ENCODE results near the gene LDLRAD4.

The LDLRAD4 gene

DNA sequence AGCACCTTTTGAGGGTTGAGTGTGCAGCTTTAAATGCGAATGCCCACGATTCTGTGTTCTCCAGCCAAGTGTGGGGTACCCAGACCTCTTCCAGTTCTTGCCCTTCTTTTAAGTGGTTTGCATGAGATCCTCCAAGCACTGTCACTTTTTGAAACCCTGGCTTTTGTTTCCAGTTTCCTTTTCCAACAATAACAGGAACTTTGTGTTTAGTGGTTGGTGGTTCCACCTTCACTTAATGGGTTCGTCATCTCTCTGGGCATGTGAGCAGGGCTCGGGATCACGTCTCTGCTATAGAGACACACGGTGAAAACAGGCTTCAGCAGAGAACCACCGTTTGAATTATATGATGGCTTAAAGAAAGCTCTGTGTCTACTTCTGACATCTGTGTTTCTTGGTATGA is 197.6 kb downstream of the LDLRAD4 start:
- no peak for DNase-seq

DNA sequence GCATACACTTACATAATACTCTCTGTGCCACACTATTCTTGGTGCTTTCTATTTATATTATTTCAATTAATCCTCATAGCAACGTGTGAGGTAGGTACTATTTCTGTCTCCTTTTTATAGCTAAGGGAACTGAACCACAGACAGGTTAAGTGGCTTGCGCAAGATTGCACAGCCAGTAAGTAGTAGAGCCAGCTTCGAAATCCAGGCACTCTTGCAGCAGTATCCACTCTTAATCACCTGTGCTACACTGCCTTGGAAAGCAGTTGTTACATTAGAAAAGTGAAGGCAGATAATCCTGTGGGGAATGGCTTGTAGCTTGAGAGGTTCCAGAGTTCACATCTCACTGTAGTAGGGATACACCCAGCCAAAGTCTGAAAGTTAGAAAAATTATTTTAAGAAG is 198.3 kb downstream of the LDLRAD4 start:
- DNase-seq = no peak

DNA sequence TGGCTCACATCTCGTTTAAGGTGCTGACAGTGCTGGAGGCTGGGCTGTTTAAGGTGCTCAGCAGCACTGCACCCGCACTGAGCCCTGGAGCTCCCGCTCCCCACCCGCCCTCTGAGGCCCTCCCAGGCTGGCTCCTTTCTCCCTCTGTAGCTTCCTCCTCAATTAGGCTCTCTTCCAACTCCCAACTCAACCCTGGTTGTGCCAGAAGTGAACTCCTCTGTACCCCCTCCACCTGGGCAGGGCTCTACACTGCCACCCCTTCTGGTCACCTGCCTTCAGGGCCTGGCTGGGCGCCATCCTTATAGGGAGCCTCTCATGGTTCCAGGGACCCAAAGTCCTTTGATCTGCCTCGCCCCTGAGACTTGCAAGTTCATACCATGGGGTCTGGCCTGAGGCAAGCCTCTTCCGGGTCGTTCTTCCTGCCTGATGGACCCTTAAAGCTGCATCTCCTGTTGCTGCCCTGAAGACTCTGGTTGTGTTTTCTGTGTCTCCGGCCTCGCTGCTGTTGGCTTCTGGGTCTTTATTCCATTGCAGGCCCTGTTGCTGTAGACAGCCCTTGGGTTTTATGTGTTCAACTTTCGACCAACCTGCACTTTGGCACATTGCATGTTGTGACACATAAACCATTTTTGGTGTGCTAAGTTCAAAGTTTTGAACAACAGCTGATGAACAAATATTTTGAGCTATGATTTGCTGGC is 199.6 kb downstream of the LDLRAD4 start:
- no peak for DNase-seq

DNA sequence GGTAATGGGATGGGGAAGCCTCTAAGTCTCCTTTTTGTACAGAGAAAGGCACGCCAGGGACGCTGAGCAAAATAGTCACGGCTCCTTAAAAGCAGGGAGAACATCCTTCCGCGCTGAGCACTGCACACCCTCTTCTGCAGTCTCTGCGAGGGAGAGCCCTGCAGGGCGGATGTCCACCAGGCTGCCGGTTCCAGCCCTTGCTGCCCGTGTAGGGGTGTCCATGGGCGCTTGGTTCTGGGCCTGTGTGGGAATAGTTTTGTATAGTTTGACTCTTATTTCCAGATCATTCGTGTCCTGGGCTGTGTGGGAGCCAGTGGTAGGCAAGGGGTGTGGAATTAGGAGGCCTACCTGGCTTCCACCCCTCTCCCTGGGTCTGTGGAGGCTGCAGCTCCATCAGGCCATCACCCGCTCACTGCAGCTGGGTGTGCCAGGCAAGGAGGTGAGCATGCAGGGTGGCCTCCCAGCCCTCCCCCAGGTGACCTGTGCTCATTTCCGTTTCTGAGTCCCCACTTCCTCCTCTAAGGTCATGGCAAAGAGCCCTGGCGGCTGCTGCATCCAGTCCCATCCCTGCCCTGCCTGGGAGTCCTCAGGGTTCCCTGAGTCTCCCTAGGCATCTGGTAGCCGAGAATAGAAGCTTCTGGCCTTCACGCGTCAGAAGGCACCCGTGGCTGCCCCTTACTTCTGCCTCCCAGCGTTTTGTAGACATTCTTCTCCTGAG is 202.6 kb downstream of the LDLRAD4 start:
- no peak for DNase-seq

DNA sequence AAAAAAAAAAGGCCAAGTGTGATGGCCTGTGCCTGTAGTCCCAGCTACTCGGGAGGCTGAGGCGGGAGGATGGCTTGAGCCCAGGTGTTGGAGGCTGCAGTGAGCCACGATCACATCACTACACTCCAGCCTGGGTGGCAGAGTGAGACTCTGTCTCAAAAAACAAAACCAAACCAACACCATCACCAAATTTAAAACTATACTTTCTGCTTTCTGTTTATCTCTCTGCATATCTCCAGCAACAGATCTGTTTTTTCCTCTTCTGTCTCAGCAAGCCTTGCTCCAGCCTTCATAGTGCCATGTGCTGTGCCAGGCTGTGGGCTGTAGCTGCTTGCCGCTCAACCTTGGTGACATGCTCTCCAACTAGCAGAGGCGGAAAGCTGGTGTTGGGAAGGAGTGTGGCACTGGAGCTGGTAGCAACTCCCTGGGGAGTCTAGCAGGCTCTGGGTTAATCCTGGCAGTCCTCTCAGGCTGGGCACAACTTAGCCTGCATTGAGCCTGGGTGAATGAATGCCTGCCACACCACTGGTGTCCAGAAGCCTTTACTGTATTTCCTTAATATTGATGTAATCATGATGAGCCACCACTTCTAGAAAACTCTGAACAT is 204.1 kb downstream of the LDLRAD4 start:
- no peak for DNase-seq

DNA sequence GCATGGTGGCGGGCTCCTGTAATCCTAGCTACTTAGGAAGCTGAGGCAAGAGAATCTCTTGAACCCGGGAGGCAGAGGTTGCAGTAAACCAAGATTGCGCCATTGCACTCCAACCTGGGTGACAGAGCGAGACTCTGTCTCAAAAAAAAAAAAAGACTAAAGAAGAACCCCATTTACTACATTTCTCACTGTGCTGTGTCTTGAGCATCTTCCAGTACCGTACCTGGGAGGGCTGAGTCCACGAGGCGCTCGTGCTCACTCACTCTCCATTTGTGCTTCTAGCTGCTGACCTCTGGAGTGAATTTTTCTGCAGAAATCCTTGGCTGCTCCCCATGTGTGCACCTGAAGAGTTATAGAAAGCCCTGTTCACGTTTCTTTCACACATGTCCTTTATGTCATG is 204.8 kb downstream of the LDLRAD4 start:
- DNase-seq = no peak

DNA sequence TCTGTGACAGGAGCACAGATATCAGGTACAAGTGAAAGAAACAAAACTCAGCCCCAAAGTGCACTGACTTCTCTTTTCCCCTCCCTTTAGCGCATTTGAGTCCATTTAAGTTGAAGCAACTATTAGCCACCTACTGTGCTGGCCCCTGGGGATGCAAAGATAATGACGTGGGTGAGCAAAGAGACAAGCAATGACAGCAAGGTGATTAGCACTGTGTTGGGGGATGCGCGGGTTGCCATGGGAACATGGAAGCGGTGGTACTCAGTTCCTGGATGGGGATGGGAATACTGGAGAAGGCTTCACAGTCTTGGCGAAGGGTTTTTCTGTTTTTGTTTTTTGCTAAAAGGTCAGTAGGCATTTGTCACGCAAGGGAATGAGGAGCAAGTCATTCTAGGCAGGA is 205.8 kb downstream of the LDLRAD4 start:
- DNase-seq = no peak

DNA sequence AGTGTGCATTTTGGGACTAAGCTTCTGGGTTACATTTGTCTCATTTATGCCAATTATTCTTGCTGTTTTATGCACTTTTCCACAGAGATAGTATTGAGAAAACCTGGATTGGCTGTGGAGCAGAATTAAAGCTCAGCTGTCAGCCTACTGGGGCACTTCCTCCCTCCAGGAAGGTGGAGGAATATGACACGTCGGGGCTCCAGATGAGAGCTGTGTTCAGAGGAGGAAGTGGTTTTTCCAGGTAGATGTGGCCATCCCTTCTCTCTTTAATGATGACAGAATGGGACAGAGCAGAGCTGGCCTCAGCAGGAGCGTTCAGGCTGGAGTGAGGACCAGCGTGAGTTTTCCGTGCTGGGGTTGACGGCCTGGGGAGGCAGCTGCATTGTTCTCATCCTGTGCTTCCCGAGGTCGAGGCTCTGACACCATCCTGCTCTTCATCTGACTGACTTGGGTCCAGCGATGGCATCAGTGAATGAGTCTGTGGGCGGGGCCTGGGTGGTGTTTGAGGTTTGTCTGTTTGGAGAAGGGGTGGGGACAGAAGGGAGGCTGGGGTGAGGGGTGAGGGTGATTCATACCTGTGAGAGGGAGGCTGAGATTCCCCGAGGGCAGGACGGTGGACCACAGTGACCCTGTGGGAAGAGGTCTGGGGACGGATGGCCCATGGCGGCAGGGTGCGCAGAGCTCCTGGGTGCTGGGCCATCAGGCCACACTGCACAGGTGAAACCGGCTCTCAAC is 207.0 kb downstream of the LDLRAD4 start:
- DNase-seq = no peak

DNA sequence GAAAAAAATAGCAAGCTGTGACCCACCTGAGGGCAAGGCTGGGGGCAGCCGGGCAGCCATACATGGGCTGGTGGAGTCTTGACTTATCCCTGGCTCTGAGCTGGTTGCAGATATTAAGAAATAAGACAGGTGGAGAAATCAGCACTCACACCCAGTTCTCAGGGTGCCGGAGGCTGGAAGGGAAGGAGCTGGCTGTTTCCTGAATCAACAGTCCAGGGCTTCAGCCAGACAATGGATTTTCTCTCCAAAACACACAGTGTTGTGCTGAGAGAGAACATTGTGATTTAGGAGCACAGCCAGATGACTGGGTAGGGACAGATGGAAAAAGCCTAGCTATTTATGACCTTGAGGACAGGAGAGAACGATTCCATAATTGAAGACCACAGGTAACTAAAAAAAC is 208.8 kb downstream of the LDLRAD4 start:
- DNase-seq = no peak

DNA sequence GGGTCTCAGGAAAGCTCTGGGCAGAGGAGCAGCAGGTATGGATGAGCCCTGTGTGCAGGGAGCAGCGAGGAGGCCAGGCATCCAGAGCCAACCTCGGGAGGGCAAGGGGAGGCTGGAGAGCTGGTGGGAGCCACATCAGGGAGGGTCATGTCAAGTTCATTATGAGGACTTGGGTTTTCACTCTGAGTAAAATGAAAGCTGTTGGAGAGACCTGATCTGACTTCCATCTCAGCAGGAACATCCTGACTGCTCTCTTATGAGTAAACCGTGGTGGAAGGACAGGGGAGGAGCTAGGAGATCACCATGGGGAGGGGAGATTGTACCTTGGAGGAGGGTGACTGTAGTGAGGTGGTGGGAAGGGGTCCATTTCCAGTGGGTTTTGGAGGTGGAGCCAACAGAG is 209.8 kb downstream of the LDLRAD4 start:
- no peak for DNase-seq

DNA sequence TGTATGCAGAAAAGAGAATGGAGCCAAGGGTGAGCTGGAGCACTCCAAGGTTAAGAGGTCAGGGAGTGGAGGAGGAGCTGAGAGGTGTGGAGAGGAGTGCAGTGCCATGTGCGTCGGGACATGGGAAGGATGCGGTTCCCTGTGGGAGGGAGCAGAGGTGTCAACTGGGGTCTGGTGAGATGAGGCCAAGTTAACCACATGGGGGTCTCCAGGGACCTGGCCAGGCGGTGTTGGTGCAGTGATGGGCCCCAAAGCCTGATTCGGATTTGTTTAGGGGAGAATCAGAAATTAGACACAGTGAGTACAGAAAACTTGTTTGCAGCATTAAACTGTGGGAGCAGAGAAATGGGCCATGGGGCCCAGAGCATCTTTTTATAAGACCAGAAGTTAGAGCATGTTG is 210.5 kb downstream of the LDLRAD4 start:
- no peak for DNase-seq

DNA sequence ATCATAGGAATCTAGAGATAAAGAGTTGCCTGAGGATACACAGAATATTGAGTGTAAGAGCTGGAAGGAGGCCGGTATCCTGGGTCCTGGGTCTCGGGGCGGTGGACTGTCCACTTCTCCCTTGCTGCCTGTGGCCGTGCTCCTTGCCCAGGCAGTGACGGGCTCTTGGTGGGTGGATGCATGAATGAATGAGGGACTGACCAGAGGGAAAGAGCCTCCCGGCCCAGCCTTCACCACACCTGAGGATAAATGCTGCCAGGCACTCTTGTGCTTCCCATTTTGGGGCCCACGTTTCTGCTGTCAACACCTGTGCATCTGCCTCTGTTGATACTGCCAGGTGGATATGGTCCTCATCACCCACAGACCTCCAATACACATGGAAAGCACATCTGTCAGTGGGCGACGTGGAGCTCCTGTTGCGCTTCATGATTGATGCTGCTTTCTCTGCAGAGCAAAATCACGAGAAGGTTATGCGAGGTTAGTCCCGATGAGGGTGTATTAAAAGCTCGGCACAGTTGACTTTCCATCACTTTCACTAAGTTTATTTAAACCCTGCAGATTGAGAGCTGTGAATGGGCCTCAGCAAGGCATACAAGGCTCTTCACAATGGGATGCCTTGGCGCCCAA is 211.4 kb downstream of the LDLRAD4 start:
- no peak for DNase-seq

DNA sequence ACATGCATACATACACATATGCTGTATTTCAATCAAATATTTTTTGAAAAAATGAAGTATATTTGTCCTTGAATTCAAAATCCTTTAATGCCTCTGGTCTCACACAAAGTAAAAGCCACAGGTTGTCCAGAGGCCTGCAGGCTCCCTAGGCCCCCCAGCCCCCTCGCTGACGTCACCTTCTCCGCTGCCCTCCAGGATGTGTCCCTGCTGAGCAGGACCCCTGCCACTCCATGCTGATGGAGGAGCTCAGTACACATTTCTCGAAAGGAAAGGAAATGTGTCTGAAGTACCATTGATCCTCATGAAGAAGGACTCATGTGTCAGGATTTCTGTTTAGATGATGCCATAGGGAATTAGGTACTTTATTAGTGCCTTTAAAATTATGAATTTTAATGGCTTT is 212.1 kb downstream of the LDLRAD4 start:
- no peak for DNase-seq

DNA sequence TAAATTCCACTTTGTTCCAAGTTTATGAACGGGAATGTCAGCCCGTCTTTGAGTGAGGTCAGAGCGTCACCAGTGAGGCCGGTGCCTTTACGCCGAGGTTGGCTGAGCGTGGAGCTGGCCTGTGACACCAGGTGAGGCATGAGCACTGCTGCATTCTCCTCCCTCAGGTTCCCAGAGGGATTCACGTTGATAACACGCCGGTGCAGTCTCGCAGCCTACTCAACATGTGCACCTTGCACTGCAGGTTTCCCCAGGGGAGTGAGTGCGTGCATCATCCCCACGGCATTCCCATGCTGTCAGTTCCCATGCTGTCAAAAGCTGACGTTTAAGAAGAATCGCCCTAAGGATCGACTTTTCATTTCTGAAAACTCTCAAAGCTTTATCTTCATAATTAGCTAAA is 213.3 kb downstream of the LDLRAD4 start:
- no peak for DNase-seq

DNA sequence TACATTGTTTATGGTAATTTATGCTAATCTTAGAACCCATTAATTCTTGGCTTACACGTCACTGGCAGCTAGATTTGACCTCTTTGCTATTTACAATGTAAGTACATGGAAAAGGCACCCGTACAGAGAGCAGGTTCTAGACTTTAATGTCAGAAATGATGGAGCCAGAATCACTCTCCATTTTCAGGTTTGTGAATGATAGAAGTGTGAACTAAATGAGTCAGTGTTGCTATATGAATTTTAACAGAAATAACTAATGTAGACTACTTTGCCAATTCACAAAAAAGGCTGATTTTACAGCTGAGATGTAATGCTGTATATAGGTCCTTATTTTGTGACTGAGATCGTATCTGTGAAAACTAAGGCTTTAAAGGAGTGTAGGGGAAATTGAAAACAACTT is 214.6 kb downstream of the LDLRAD4 start:
- DNase-seq = no peak

DNA sequence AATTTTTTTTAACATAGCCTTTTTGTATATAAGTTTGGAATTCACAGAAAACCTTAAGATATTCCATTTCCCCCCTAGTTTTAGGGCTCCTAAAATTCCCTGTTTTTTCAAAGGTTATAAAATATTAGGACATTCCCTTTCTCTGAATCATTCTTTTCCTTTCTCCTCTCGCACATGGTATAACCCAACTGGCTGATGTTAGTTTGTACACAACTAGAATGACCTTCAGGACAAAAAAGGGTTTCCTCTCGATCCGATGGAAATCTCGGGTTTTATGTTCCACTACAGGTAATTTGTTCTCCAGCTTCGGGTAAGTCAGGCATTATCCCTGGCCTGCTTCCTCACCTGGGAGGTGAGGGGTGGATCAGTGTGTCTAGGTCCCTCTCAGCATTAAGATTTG is 215.1 kb downstream of the LDLRAD4 start:
- no peak for DNase-seq

DNA sequence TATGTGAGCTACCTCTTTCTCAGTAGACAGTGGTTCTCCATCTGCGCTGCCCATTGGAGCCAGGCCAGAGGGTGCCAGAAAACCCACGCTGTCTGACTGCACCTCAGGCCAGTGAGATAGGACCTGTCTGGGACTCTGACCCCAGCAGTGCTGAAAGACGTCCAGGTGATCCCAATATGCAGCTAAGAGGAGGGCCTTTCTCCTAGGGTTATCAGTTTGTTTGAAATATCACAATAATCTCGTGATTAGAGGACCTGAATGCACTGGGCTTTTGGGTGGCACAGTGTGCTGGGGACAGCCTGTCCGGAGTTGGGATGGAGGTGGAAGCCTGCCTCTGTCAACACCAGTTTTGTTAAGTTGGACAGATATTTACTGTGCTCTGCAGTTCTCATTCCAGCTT is 216.3 kb downstream of the LDLRAD4 start:
- DNase-seq = no peak

DNA sequence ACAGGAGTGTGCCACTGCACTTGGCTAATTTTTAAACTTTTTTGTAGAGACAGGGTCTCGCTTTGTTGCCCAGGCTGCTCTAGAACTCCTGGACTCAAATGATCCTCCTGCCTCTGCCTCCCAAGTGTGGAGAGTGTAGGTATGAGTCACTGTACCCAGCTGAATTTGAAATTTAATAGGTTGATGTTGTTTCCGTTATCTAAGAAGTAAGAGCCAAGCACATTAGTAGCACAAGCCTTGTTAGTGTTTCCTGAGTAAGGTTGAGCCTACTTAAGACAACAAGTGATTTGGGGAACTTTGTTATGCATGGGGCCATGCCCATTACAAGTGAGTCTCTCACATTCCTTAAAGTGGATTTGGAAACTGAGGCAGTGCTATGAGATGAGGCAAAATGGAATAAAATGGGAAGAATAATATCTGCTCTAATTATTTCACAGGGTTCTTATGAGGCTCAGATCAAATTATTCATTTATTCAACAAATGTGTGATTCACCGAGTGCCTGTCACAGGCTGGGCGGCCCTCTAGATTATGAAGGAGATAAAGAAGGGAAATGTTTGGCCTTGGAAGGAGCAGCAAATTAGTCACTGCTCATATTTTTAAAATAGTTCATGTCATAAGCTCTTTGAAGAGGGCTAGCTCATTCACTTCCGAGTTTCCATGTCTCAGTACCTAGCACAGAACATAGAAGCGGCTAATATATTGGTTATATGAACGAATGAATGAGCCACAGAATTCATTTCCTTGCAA is 217.2 kb downstream of the LDLRAD4 start:
- DNase-seq = no peak

DNA sequence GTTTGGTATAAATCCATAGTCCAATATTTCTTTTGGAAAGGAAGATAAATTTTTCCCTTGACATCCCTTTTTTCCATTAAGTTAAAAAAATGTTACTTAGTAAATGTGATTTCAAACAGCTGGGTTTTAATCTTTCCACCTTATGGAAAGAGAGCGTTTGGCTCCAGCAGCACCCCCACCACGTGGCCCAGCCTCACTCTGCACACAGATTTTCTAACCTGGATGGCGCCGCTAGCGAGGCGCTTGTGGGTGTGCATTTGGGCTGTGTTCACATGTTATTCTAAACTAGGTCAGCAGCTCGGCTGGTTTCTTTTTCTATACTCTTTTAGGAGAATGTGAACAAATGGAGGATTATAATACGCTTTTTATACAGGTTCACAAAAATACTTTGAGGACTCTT is 218.0 kb downstream of the LDLRAD4 start:
- no peak for DNase-seq

DNA sequence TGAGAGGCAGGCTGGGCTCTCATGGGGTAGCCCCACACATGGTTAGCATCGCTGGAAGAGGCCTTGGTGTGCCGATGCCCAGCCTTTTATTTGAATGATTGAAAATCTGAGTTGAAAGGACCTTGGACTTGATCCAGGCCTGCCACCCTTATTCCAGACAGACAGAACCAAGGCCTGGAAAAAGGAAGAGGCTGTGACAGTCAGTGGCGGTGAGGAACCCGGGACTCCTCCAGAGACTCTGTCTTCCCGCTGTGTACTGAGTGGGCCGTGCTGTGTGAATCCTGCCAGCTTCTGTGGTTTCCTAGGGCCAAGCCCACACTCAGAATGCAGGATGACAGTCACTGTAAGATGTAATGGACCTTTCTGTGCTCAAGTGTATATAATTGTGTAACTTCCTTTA is 218.5 kb downstream of the LDLRAD4 start:
- no peak for DNase-seq

DNA sequence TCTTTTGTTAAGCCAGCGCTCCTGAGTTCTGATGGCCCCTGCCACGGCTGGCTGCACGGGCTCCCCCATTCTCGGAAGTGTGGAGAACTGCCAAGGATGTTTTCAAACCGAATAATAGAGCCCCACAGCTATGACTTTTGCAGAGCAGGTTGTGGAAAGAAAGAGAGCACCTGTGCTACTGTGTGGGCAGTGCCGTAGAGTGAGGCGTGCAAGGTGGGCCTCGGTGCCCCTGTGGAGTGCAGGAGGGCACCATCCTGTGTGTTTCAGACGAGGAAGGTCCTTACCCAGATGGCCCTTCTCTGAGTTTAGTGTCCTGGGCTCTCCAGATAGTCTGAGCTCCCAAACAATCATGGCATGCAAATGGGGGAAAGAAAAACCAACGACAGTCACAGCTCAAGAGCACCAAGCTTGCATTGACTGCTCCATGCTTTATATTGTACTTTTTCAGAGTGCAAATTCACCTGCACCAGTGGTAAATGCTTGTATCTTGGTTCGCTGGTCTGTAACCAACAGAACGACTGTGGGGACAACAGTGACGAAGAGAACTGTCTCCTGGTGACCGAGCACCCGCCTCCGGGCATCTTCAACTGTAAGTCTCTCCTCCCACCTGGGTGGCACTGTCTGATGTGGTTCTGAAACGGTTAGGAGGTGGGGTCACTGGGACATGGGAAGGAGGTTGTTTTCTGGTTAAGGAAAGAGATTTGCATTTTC is 219.4 kb downstream of the LDLRAD4 start:
- DNase-seq = no peak

DNA sequence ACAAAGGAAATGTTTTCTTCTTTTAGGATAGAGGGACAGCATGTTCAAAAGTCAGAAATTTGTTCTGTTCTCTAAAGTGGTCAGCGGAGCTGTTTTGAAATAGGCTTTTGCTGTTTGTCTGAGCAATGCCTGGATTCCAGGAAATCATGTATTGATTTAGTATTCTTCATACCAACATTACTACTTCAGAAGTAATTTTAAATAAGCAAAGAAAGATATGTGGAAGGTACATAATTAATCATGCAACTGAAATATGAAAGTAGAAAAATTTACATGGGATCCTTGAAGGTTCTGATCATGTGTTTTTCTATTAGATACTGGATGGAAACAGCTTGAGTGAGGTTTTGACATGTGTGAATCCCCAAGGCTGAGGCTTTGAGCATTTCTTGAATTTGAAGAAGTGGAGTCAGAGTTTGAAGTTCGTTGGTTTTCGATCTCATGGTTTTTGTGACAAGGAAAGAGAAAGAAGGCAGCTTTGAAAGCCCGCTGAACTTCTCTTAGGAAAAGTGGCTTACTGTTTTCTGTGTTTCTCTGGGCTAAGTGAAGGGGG is 220.0 kb downstream of the LDLRAD4 start:
- no peak for DNase-seq
